IPS-15b (cell line): ENCODE measurements around the gene PTPRM.
"Not testable (repeated sequence)": the region's sequence is repeated elsewhere in the genome, so short reads cannot be mapped to it uniquely, and the experiment has no call there.

Experiments used
- H3K27me3 ChIP-seq: one replicate; pipeline ENCODE4 v1.6.1; 2013; ENCODE audit warnings: low read length; ENCODE audit not compliant: control insufficient read depth, insufficient read depth
- H3K36me3 ChIP-seq: one replicate; pipeline ENCODE4 v1.6.1; 2013; ENCODE audit warnings: low read length; ENCODE audit not compliant: control insufficient read depth, insufficient read depth
- H3K4me1 ChIP-seq: one replicate; pipeline ENCODE4 v1.6.1; 2013; ENCODE audit warnings: mild to moderate bottlenecking, low read length; ENCODE audit not compliant: control insufficient read depth, insufficient read depth
- H3K4me3 ChIP-seq: one replicate; pipeline ENCODE4 v1.5.1; 2013; ENCODE audit warnings: low read depth, low read length
- H3K9ac ChIP-seq: one replicate; pipeline ENCODE4 v1.6.1; 2013; ENCODE audit warnings: low read depth, mild to moderate bottlenecking, low read length
- H3K9me3 ChIP-seq: one replicate; pipeline ENCODE4 v1.6.1; 2013; ENCODE audit warnings: mild to moderate bottlenecking, low read length; ENCODE audit not compliant: control insufficient read depth, insufficient read depth

PTPRM gene

GRCh38 chr18:7725473-7725872, 158.4 kb downstream of the PTPRM start:
- Histone ChIP-seq H3K36me3 (no peaks in the 10 kb centered on the region), H3K27me3 (no peaks in the 10 kb centered on the region)

DNA sequence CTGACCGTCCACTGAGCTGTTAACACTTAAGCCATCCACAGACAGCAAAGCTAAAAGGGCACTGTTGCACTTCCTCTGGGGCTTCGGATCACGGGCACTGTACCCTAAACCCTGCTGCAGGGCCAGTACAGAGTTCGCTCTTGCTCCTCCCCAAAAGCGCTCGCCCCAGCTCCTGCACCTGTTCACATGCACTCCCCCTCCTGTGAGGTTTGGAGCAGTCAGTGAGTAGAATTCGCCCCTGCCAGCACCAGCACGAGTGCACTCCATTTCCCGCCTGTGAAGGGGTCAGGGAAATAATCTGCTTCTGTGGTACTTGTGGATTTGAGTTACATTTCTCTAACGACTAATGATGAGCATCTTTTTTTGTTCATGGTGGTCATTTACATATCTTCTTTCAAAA, 158.8 kb downstream of the PTPRM start:
- Histone ChIP-seq H3K36me3 (no peaks in the 10 kb centered on the region), H3K9ac (no peak overlapping the region), H3K4me3 (no peak overlapping the region), H3K27me3 (no peaks in the 10 kb centered on the region), H3K4me1 (peaks cover 5% of the 10 kb centered on the region), H3K9me3 (no peaks in the 10 kb centered on the region)

More at GRCh38 chr18:7725473-7725872, 158.4 kb downstream of the PTPRM start:
- H3K9ac ChIP-seq = no peak overlapping the region
- H3K4me3 ChIP-seq = no peak overlapping the region
- peaks cover 5% of the 10 kb centered on the region for H3K4me1 ChIP-seq
- no peaks in the 10 kb centered on the region for H3K9me3 ChIP-seq

- peaks cover 5% of the 10 kb centered on the region for H3K4me1 ChIP-seq
- no peak overlapping the region for H3K9ac ChIP-seq
- H3K27me3 ChIP-seq = no peaks in the 10 kb centered on the region
- no peak overlapping the region for H3K4me3 ChIP-seq
- no peaks in the 10 kb centered on the region for H3K36me3 ChIP-seq
- no peaks in the 10 kb centered on the region for H3K9me3 ChIP-seq
Observed at GRCh38 chr18:7726522-7726921, 159.4 kb downstream of the PTPRM start.

GRCh38 chr18:7727361-7728076, 160.4 kb downstream of the PTPRM start:
- Histone ChIP-seq H3K27me3 (no peaks in the 10 kb centered on the region), H3K4me3 (no peak overlapping the region), H3K36me3 (no peaks in the 10 kb centered on the region), H3K9ac (no peak overlapping the region), H3K9me3 (no peaks in the 10 kb centered on the region), H3K4me1 (peaks cover 5% of the 10 kb centered on the region)

- H3K4me3 ChIP-seq = no peak overlapping the region
- no peak overlapping the region for H3K9ac ChIP-seq
- no peaks in the 10 kb centered on the region for H3K36me3 ChIP-seq
- peaks cover 3% of the 10 kb centered on the region for H3K4me1 ChIP-seq
- H3K9me3 ChIP-seq = no peaks in the 10 kb centered on the region
- no peaks in the 10 kb centered on the region for H3K27me3 ChIP-seq
Observed at GRCh38 chr18:7728297-7728696, 161.2 kb downstream of the PTPRM start.

DNA sequence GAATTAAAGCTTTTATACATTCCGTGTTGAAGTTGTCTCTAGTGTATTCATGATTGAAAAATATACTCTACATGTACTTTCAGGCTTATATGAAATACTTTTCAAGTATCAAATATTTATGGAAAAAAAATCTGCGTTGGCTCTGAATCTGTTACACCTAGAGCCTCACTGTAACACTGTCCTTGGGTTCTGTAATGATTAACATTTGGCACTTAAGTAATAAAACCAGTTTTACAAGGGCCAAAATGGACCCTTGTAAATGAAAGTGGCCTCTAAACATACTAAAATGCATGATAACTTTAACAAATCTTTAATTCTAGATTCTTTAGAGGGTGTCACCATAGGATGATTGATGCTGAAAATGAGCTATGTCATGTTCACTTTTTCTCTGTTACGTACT, 162.8 kb downstream of the PTPRM start:
- Histone ChIP-seq H3K36me3 (no peaks in the 10 kb centered on the region), H3K4me3 (no peak overlapping the region), H3K4me1 (no peaks in the 10 kb centered on the region), H3K9me3 (no peaks in the 10 kb centered on the region), H3K9ac (no peak overlapping the region), H3K27me3 (no peaks in the 10 kb centered on the region)

DNA sequence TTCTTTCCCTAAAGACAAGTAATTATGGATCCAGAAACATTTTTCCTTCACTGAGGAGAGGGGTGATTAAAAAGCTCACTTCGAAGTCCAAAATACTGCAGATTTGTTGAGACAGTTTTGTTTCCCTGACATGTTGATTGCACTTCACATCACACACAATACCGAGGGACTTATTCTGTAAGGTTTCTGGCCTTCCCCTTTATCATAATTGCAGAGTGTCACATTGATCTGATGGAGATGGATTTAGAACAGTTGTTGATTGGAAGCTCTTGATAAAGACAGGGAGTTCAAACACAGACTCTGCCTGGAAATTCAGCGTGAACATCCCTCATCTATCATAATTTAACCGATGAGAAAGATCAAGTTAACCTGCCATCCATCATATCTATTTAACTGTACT, 163.6 kb downstream of the PTPRM start:
- no peaks in the 10 kb centered on the region for H3K9me3 ChIP-seq
- no peaks in the 10 kb centered on the region for H3K36me3 ChIP-seq
- H3K4me3 ChIP-seq = no peak overlapping the region
- no peak overlapping the region for H3K9ac ChIP-seq
- H3K27me3 ChIP-seq = no peaks in the 10 kb centered on the region
- no peaks in the 10 kb centered on the region for H3K4me1 ChIP-seq

GRCh38 chr18:7733642-7734041, 166.5 kb downstream of the PTPRM start:
- Histone ChIP-seq H3K27me3 (no peaks in the 10 kb centered on the region), H3K36me3 (no peaks in the 10 kb centered on the region), H3K9me3 (no peaks in the 10 kb centered on the region), H3K9ac (no peak overlapping the region), H3K4me1 (no peaks in the 10 kb centered on the region), H3K4me3 (no peak overlapping the region)

DNA sequence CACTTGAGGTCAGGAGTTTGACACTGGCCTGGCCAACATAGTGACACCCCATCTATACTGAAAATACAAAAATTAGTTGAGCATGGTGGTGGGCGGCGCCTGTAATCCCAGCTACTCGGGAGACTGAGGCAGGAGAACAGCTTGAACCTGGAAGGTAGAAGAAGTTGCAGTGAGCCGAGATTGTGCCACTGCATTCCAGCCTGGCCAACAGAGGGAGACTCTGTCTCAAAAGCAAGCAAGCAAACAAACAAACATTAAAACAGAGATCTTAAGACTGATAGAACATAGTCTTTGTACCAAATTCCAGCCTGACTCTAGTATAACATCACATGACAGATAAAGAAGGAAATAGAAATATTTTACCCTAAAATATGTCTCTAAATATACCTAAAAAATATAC, 168.1 kb downstream of the PTPRM start:
- H3K4me3 ChIP-seq = no peak overlapping the region
- H3K36me3 ChIP-seq = no peaks in the 10 kb centered on the region
- H3K4me1 ChIP-seq = no peaks in the 10 kb centered on the region
- no peaks in the 10 kb centered on the region for H3K27me3 ChIP-seq
- no peaks in the 10 kb centered on the region for H3K9me3 ChIP-seq
- no peak overlapping the region for H3K9ac ChIP-seq

GRCh38 chr18:7735626-7736175, 168.6 kb downstream of the PTPRM start:
- Histone ChIP-seq H3K4me3 (no peak overlapping the region), H3K4me1 (peaks cover 2% of the 10 kb centered on the region), H3K27me3 (no peaks in the 10 kb centered on the region), H3K9me3 (no peaks in the 10 kb centered on the region), H3K36me3 (no peaks in the 10 kb centered on the region), H3K9ac (no peak overlapping the region)

DNA sequence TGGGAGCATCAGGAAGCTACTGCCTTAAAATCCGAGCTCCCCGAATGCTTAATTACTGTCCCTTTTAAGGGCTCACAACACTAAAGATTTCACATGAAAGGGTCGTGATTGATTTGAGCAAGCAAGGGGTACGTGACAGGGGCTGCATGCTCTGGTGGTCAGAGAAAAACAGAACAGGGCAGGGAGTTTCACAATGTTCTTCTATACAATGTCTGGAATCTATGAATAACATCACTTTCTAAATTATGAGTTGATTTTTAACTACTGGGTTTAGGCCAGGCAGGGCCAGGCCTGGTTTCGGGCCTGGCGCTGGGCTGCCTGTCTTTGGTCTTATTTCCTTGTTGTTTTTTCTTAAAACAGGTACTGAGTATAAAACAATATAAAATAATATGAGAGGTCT, 169.4 kb downstream of the PTPRM start:
- H3K9ac ChIP-seq, H3K4me3 ChIP-seq, H3K27me3 ChIP-seq, H3K4me1 ChIP-seq, H3K36me3 ChIP-seq, H3K9me3 ChIP-seq: not testable (repeated sequence)

DNA sequence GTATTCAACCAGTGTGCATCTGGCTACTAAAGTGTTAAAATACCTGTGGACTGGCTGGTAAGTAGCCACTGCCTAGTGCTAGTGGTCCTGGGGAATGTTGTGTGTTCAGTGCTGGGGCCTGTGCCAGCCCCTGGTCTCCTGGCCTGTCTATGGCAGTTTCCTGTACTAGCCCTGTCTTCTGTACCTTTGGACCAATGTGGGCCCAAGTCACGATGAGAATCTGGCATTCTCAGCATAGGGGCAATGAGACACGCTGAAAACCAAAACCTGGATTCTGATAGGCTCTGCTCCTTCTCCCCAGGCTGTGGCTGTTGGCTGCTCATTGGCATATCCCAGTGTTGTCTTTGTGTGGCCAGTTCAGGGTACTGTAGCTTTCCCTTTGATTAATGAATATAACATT, 170.4 kb downstream of the PTPRM start:
- Histone ChIP-seq H3K9ac (no peak overlapping the region), H3K9me3 (no peaks in the 10 kb centered on the region), H3K27me3 (no peaks in the 10 kb centered on the region), H3K4me1 (peaks cover 5% of the 10 kb centered on the region), H3K36me3 (no peaks in the 10 kb centered on the region), H3K4me3 (no peak overlapping the region)
